GM13976 (cell line): ENCODE data around the gene TMEM270.

ENCODE experiments used
- DNase-seq: peaks from one replicate; pipeline ENCODE4 v3.0.0; 2012; ENCODE audit warnings: low spot score
- CTCF ChIP-seq: IDR thresholded peaks from 2 replicates; pipeline ENCODE4 v1.5.1; 2012; ENCODE audit warnings: borderline replicate concordance, mild to moderate bottlenecking; ENCODE audit not compliant: insufficient read depth; ENCODE audit errors: extremely low read depth, missing control alignments, control extremely low read depth
- in situ Hi-C: fragments of 300-500 bp; cut with MboI; formaldehyde crosslinking; loops from one replicate; pipeline ENCODE4 v1.12.0; 2022; ENCODE audit warnings: low sequenced_read_pairs, mixed read lengths, inconsistent platforms; ENCODE audit not compliant: unreplicated experiment

Gene TMEM270

GRCh38 chr7:73839743-73840714, 20.9 kb upstream of the TMEM270 start:
- in situ Hi-C loops = no loop called here
- peak; percentile 35 for DNase-seq
- no peak for TF ChIP-seq CTCF

- DNase-seq = no peak
- in situ Hi-C loops = no loop called here
- TF ChIP-seq CTCF = no peak
Measured at GRCh38 chr7:73840715-73841379, 20.1 kb upstream of the TMEM270 start.

GRCh38 chr7:73841689-73842066, 19.3 kb upstream of the TMEM270 start:
- in situ Hi-C loops = no loop called here
- no peak for TF ChIP-seq CTCF
- no peak for DNase-seq

- in situ Hi-C loops = no loop called here
- peak; percentile 98 for DNase-seq
- no peak for TF ChIP-seq CTCF
Measured at GRCh38 chr7:73842067-73842976, 18.6 kb upstream of the TMEM270 start, which contains the start of gene METTL27. METTL27 (minus strand) TSS chr7:73842516; CDS start chr7:73842140, 376 bp downstream.

GRCh38 chr7:73844131-73844547, 16.8 kb upstream of the TMEM270 start:
- in situ Hi-C loops = no loop called here
- no peak for TF ChIP-seq CTCF
- DNase-seq = no peak
